Neural crest cell (in vitro differentiated cells): ENCODE measurements around the gene ANTKMT. TPM values are rescaled to one million over a fixed set of nuclear protein-coding genes. Genes with fewer than 3 reads are reported as not detected.
"Not testable (repeated sequence)": the region's sequence is repeated elsewhere in the genome, so short reads cannot be mapped to it uniquely, and the experiment has no call there.

ENCODE experiments used
- DNase-seq: peaks from one replicate; pipeline ENCODE4 v3.0.0; 2021; ENCODE audit warnings: low read depth, mixed read lengths, low spot score
- H3K27ac Mint-ChIP-seq: one replicate; pipeline ENCODE4 v1.8.0; 2021; ENCODE audit warnings: mild to moderate bottlenecking, mixed read lengths; ENCODE audit not compliant: unreplicated experiment
- H3K27me3 Mint-ChIP-seq: 2 replicates; pipeline ENCODE4 v1.8.0; 2021; ENCODE audit warnings: low read depth, mild to moderate bottlenecking, mixed read lengths
- H3K36me3 Mint-ChIP-seq: 2 replicates; pipeline ENCODE4 v1.8.0; 2021; ENCODE audit warnings: low read depth, mild to moderate bottlenecking, mixed read lengths
- H3K4me1 Mint-ChIP-seq: 2 replicates; pipeline ENCODE4 v1.8.0; 2021; ENCODE audit warnings: mixed read lengths
- H3K4me3 Mint-ChIP-seq: one replicate; pipeline ENCODE4 v1.8.0; 2021; ENCODE audit warnings: mild to moderate bottlenecking, mixed read lengths
- H3K9me3 Mint-ChIP-seq: 2 replicates; pipeline ENCODE4 v1.8.0; 2021; ENCODE audit warnings: mixed read lengths
- CTCF ChIP-seq: fragments of 200-600 bp; sonication (generic); conservative IDR thresholded peaks from 2 replicates; pipeline ENCODE4 v1.5.0; 2021; ENCODE audit warnings: antibody characterized with exemption, mild to moderate bottlenecking
- total RNA-seq: library from RNA; stranded (reverse); gene quantifications from 2 replicates; pipeline ENCODE4 v1.2.1, GENCODE V29; 2021

The ANTKMT gene
- total RNA-seq, 1 donor from 2014 or later, result 51.1 TPM

- Mint-ChIP-seq H3K4me3 (peak overlapping the region; percentile 74), H3K9me3 (no peaks in the 10 kb centered on the region), H3K4me1 (peaks cover 17% of the 10 kb centered on the region), H3K27ac (peak overlapping the region; percentile 90), H3K27me3 (peaks cover 44% of the 10 kb centered on the region), H3K36me3 (no peaks in the 10 kb centered on the region)
- no peak for TF ChIP-seq CTCF
- no peak for DNase-seq
Observed at GRCh38 chr16:710500-711075, 10.4 kb upstream of the ANTKMT start.

GRCh38 chr16:711084-711483 lies 9.9 kb upstream of the ANTKMT start:
- H3K4me1 Mint-ChIP-seq, result peaks cover 18% of the 10 kb centered on the region
- no peak for DNase-seq
- peak overlapping the region; percentile 27 for H3K4me3 Mint-ChIP-seq
- no peak for TF ChIP-seq CTCF
- H3K36me3 Mint-ChIP-seq, result no peaks in the 10 kb centered on the region
- peaks cover 45% of the 10 kb centered on the region for H3K27me3 Mint-ChIP-seq
- no peak overlapping the region for H3K27ac Mint-ChIP-seq
- no peaks in the 10 kb centered on the region for H3K9me3 Mint-ChIP-seq

DNA sequence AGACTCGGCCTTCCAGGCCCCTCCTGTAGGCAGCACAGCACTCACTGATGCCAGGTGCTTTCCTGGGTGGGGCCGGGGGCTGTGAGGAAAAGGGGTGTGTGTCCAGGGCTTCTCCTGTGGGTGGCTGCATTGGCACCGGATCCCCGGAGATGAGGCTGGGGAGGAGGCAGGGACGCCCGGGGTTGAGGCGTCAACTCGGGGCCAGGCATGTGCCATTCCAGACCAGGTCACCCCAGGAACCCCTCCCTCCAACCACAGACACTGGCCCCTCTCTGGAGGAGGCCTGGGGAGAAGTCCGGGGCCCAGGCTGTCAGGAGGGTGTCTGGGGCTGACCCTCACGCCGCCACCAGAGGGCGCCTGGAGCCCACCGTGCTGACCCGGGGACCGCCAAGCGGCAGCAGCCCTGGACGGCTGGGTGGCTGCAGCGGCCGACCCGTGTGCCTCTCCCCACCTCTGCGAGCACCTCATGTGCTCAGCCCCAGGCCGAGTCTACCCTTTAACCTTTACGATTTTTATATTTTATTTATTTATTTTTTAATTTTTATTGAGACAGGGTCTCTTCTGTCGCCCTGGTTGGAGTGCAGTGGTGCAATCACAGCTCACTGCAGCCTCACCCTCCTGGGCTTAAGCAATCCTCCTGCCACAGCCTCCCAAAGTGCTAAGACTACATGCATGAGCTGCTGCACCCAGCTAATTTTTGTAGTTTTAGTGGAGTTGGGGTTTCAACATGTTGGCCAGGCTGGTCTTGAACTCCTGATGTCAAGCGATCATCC lies 9.2 kb upstream of the ANTKMT start:
- Mint-ChIP-seq H3K9me3 (no peaks in the 10 kb centered on the region), H3K27me3 (peaks cover 43% of the 10 kb centered on the region), H3K36me3 (no peaks in the 10 kb centered on the region), H3K4me1 (peaks cover 23% of the 10 kb centered on the region), H3K4me3 (peak overlapping the region; percentile 27), H3K27ac (no peak overlapping the region)
- peak; percentile 96 for TF ChIP-seq CTCF
- DNase-seq, result peak; percentile 86

DNA sequence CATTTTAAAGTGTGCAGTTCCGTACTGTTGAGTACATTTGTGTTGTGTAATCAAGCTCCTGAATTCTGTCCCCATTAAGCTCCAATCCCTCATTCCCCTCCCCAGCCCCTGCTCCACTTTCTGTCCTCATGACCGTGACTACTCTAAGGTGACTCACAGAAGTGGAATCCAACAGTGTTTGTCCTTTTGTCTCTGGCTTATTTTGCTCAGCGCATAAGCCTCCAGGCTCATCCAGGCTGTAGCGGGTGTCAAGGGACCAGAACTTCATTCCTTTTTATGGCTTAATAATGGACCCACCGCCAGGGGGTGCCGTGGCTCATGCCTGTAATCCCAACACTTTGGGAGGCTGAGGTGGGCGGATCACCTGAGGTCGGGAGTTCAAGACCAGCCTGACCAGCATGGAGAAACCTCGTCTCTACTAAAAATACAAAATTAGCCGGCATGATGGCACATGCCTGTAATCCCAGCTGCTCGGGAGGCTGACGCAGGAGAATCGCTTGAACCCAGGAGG lies 8.2 kb upstream of the ANTKMT start:
- Mint-ChIP-seq H3K4me3 (peak overlapping the region; percentile 80), H3K27me3 (peaks cover 34% of the 10 kb centered on the region), H3K4me1 (peaks cover 23% of the 10 kb centered on the region)
- not testable (repeated sequence) for H3K27ac Mint-ChIP-seq, H3K9me3 Mint-ChIP-seq, H3K36me3 Mint-ChIP-seq, DNase-seq
- TF ChIP-seq CTCF, result peak; percentile 61

- peak overlapping the region; percentile 86 for H3K4me3 Mint-ChIP-seq
- no peak for TF ChIP-seq CTCF
- no peak overlapping the region for H3K27ac Mint-ChIP-seq
- no peaks in the 10 kb centered on the region for H3K36me3 Mint-ChIP-seq
- H3K4me1 Mint-ChIP-seq, result peaks cover 29% of the 10 kb centered on the region
- no peaks in the 10 kb centered on the region for H3K9me3 Mint-ChIP-seq
- H3K27me3 Mint-ChIP-seq, result peaks cover 22% of the 10 kb centered on the region
- DNase-seq, result no peak
Observed at GRCh38 chr16:714079-714478, 6.9 kb upstream of the ANTKMT start.
